T-helper 1 cell treated with Interleukin-12 subunit alpha and Interleukin-12 subunit beta and Interleukin-4 antibody, amounts not matched to agents 30 μg/mL and 1 μg/mL, for 36 hours (primary cell): ENCODE results near the gene IL15RA.

ENCODE experiments used
- H3K27ac Mint-ChIP-seq: one replicate; pipeline ENCODE4 v1.8.0; 2021; ENCODE audit warnings: mild to moderate bottlenecking, mixed read lengths
- H3K27me3 Mint-ChIP-seq: one replicate; pipeline ENCODE4 v1.8.0; 2021; ENCODE audit warnings: low read depth, mixed read lengths
- H3K36me3 Mint-ChIP-seq: one replicate; pipeline ENCODE4 v1.8.0; 2021; ENCODE audit warnings: low read depth, mixed read lengths
- H3K4me1 Mint-ChIP-seq: one replicate; pipeline ENCODE4 v1.8.0; 2021; ENCODE audit warnings: low read depth, mixed read lengths
- H3K4me3 Mint-ChIP-seq: one replicate; pipeline ENCODE4 v1.8.0; 2021; ENCODE audit warnings: mild to moderate bottlenecking, moderate library complexity, mixed read lengths
- H3K9me3 Mint-ChIP-seq: one replicate; pipeline ENCODE4 v1.8.0; 2021; ENCODE audit warnings: mixed read lengths

The IL15RA gene

GRCh38 chr10:5991708-5992107 lies 14.4 kb upstream of the IL15RA start:
- H3K27me3 Mint-ChIP-seq, result peaks cover 26% of the 10 kb centered on the region
- no peak overlapping the region for H3K27ac Mint-ChIP-seq
- H3K36me3 Mint-ChIP-seq, result peaks cover 12% of the 10 kb centered on the region
- peaks cover 36% of the 10 kb centered on the region for H3K9me3 Mint-ChIP-seq
- H3K4me1 Mint-ChIP-seq, result peaks cover 13% of the 10 kb centered on the region
- H3K4me3 Mint-ChIP-seq, result no peak overlapping the region

- Mint-ChIP-seq H3K4me3 (no peak overlapping the region), H3K36me3 (peaks cover 12% of the 10 kb centered on the region), H3K27me3 (peaks cover 22% of the 10 kb centered on the region)
Measured at GRCh38 chr10:5989756-5990155, 12.4 kb upstream of the IL15RA start.

DNA sequence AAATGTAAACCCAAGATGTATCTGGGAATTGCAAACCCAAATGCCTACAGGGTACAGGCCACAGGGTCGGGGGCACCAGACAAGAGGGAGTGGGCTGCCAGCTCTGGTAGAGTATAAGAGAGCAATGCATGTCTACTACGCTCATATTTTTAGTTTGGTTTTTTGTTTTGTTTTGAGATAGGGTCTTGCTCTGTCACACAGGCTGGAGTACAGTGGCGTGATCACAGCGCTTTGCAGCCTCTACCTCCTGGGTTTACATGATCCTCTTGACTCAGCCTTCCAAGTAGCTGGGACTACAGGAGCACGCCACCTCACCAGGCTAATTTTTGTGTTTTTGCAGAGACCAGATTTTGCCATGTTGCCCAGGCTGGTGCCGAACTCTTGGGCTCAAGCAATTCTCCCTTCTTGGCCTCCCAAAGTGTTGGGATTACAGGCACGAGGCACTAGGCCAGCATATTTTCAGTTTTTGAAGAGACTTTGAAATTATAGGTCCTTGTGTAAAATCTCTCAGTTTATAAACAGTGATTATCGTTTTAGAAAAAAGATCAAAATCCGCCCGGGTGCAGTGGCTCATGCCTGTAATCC lies 11.1 kb upstream of the IL15RA start:
- Mint-ChIP-seq H3K9me3 (peaks cover 18% of the 10 kb centered on the region), H3K27ac (peak overlapping the region; percentile 85), H3K27me3 (peaks cover 16% of the 10 kb centered on the region), H3K36me3 (peaks cover 11% of the 10 kb centered on the region), H3K4me3 (peak overlapping the region; percentile 23), H3K4me1 (peaks cover 16% of the 10 kb centered on the region)

More at GRCh38 chr10:5989756-5990155, 12.4 kb upstream of the IL15RA start:
- Mint-ChIP-seq H3K27ac (no peak overlapping the region), H3K9me3 (peaks cover 30% of the 10 kb centered on the region), H3K4me1 (peaks cover 16% of the 10 kb centered on the region)

DNA sequence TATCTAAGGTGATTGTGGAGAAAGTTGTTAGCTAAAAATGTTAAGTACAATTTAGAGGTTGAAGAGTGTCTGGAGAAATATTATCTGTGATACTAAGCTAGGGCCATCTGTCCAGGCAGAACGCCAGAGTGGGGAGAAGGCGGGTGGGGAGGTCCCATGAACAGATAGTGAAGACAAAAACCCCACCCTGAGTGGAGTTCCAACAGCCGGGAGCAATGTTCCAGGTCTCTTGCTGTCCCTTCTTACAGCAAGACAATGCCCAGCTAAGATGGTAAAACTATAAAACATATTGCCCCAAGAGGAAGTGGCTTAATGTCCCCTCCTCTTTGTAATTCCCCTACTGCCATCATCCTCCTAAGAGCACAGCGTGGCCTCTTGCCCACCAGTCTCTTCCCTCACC lies 10.4 kb upstream of the IL15RA start:
- peaks cover 14% of the 10 kb centered on the region for H3K9me3 Mint-ChIP-seq

GRCh38 chr10:5985029-5985428 lies 7.7 kb upstream of the IL15RA start:
- no peaks in the 10 kb centered on the region for H3K9me3 Mint-ChIP-seq
- H3K36me3 Mint-ChIP-seq, result peaks cover 3% of the 10 kb centered on the region
- H3K27ac Mint-ChIP-seq, result no peak overlapping the region
- H3K27me3 Mint-ChIP-seq, result peaks cover 20% of the 10 kb centered on the region
- H3K4me3 Mint-ChIP-seq, result no peak overlapping the region
- H3K4me1 Mint-ChIP-seq, result peaks cover 19% of the 10 kb centered on the region

More for the DNA sequence above, 10.4 kb upstream of the IL15RA start:
- Mint-ChIP-seq H3K36me3 (peaks cover 9% of the 10 kb centered on the region), H3K27ac (peak overlapping the region; percentile 85), H3K4me3 (peak overlapping the region; percentile 23), H3K4me1 (peaks cover 16% of the 10 kb centered on the region), H3K27me3 (peaks cover 14% of the 10 kb centered on the region)

- Mint-ChIP-seq H3K4me1 (peaks cover 19% of the 10 kb centered on the region), H3K4me3 (no peak overlapping the region), H3K9me3 (no peaks in the 10 kb centered on the region)
Measured at GRCh38 chr10:5983774-5984173, 6.4 kb upstream of the IL15RA start.

GRCh38 chr10:5981529-5981928 lies 4.2 kb upstream of the IL15RA start:
- no peak overlapping the region for H3K27ac Mint-ChIP-seq
- H3K36me3 Mint-ChIP-seq, result peaks cover 3% of the 10 kb centered on the region
- H3K4me1 Mint-ChIP-seq, result peaks cover 10% of the 10 kb centered on the region
- no peaks in the 10 kb centered on the region for H3K9me3 Mint-ChIP-seq
- peaks cover 23% of the 10 kb centered on the region for H3K27me3 Mint-ChIP-seq
- no peak overlapping the region for H3K4me3 Mint-ChIP-seq

More at GRCh38 chr10:5983774-5984173, 6.4 kb upstream of the IL15RA start:
- Mint-ChIP-seq H3K27me3 (peaks cover 20% of the 10 kb centered on the region), H3K27ac (no peak overlapping the region), H3K36me3 (peaks cover 3% of the 10 kb centered on the region)

GRCh38 chr10:5978230-5978489 lies 817 bp upstream of the IL15RA start:
- no peaks in the 10 kb centered on the region for H3K9me3 Mint-ChIP-seq
- peaks cover 15% of the 10 kb centered on the region for H3K27me3 Mint-ChIP-seq
- H3K4me3 Mint-ChIP-seq, result peak overlapping the region; percentile 93
- H3K27ac Mint-ChIP-seq, result peak overlapping the region; percentile 97
- H3K36me3 Mint-ChIP-seq, result peaks cover 5% of the 10 kb centered on the region
- peaks cover 30% of the 10 kb centered on the region for H3K4me1 Mint-ChIP-seq

GRCh38 chr10:5976512-5977470 lies 552 bp downstream of the IL15RA start:
- H3K27me3 Mint-ChIP-seq, result peaks cover 15% of the 10 kb centered on the region
- no peaks in the 10 kb centered on the region for H3K9me3 Mint-ChIP-seq
- peaks cover 35% of the 10 kb centered on the region for H3K4me1 Mint-ChIP-seq
- peak overlapping the region; percentile 96 for H3K27ac Mint-ChIP-seq
- peak overlapping the region; percentile 93 for H3K4me3 Mint-ChIP-seq
- H3K36me3 Mint-ChIP-seq, result peaks cover 5% of the 10 kb centered on the region

- peaks cover 5% of the 10 kb centered on the region for H3K36me3 Mint-ChIP-seq
- H3K27ac Mint-ChIP-seq, result peak overlapping the region; percentile 96
- H3K4me1 Mint-ChIP-seq, result peaks cover 44% of the 10 kb centered on the region
- peak overlapping the region; percentile 93 for H3K4me3 Mint-ChIP-seq
- no peaks in the 10 kb centered on the region for H3K9me3 Mint-ChIP-seq
- peaks cover 11% of the 10 kb centered on the region for H3K27me3 Mint-ChIP-seq
Measured at GRCh38 chr10:5975641-5976473, 1.5 kb downstream of the IL15RA start.

- Mint-ChIP-seq H3K4me1 (peaks cover 50% of the 10 kb centered on the region), H3K27ac (no peak overlapping the region), H3K4me3 (no peak overlapping the region), H3K9me3 (no peaks in the 10 kb centered on the region), H3K36me3 (peaks cover 16% of the 10 kb centered on the region), H3K27me3 (no peaks in the 10 kb centered on the region)
Measured at GRCh38 chr10:5973069-5973468, 4.3 kb downstream of the IL15RA start.

DNA sequence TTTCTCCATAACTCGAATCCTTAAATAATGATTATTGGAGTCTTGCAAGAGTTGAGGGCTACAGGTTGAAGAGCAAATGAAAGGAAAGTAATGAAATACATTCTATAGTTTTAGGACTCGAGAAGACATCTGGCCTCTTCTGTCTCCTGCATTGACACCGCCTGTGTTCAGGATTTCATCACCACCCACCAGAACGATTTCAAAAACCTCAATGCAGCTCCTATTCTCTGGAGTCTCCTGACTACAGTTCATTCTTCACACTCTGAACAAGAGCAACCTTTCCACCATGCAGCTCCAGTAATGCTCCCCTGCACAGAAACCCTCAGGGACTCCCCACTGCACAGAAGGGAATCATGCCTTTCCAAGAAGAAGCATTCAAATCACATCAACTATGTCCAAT lies 5.5 kb downstream of the IL15RA start:
- no peak overlapping the region for H3K27ac Mint-ChIP-seq

GRCh38 chr10:5971315-5971832 lies 6.0 kb downstream of the IL15RA start:
- peak overlapping the region; percentile 76 for H3K27ac Mint-ChIP-seq
- peaks cover 48% of the 10 kb centered on the region for H3K4me1 Mint-ChIP-seq
- peak overlapping the region; percentile 53 for H3K4me3 Mint-ChIP-seq
- no peaks in the 10 kb centered on the region for H3K9me3 Mint-ChIP-seq
- no peaks in the 10 kb centered on the region for H3K27me3 Mint-ChIP-seq
- H3K36me3 Mint-ChIP-seq, result peaks cover 20% of the 10 kb centered on the region

More for the DNA sequence above, 5.5 kb downstream of the IL15RA start:
- Mint-ChIP-seq H3K27me3 (no peaks in the 10 kb centered on the region), H3K36me3 (peaks cover 20% of the 10 kb centered on the region), H3K4me3 (no peak overlapping the region), H3K9me3 (no peaks in the 10 kb centered on the region), H3K4me1 (peaks cover 50% of the 10 kb centered on the region)

DNA sequence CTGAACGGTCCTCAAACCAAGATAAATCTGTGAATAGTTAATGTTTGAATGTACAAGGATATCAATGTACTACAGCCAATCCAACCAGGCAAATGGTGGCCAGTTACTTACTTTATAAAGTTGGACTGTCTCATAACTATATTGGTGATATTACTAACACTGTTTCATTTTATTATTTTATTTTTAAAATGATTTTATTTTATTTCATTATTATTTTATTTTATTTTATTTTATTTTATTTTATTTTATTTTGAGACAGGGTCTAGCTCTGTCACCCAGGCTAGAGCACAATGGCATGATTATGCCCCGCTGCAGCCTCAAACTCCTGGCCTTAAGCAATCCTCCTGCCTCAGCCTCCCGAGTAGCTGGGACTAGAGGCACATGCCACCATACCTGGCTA lies 6.8 kb downstream of the IL15RA start:
- no peaks in the 10 kb centered on the region for H3K27me3 Mint-ChIP-seq
- no peaks in the 10 kb centered on the region for H3K9me3 Mint-ChIP-seq
- H3K36me3 Mint-ChIP-seq, result peaks cover 20% of the 10 kb centered on the region
- H3K27ac Mint-ChIP-seq, result no peak overlapping the region
- H3K4me3 Mint-ChIP-seq, result no peak overlapping the region
- peaks cover 41% of the 10 kb centered on the region for H3K4me1 Mint-ChIP-seq
